ENCODE results near the gene BCL2L1.

DNA sequence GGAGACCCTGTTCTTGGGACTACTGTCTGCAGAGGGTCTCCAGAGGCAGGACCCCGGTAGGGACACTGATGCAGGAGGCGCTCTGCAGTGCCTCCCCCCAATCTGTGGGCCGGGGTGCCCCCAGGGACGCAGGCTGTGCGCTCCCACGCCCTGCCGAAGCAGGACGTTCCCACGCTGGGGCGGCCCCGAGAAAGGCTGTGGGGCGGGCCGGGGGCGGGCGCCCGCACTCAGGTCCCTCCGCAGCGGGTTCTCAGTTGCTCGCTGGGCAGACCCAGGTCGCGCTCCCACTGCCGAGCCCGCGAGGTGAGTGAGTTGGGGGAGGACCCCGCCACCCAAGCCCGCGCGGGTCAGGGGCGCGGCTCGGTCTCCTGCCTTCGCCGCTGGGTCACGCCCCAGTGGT, 85.0 kb downstream of the BCL2L1 start, which contains the start of gene COX4I2:
- TF ChIP-seq NANOG (IDR thresholded peaks at IDR 0.05; ENCODE audit: borderline replicate concordance): no peak
- TF ChIP-seq, protein P1, sequence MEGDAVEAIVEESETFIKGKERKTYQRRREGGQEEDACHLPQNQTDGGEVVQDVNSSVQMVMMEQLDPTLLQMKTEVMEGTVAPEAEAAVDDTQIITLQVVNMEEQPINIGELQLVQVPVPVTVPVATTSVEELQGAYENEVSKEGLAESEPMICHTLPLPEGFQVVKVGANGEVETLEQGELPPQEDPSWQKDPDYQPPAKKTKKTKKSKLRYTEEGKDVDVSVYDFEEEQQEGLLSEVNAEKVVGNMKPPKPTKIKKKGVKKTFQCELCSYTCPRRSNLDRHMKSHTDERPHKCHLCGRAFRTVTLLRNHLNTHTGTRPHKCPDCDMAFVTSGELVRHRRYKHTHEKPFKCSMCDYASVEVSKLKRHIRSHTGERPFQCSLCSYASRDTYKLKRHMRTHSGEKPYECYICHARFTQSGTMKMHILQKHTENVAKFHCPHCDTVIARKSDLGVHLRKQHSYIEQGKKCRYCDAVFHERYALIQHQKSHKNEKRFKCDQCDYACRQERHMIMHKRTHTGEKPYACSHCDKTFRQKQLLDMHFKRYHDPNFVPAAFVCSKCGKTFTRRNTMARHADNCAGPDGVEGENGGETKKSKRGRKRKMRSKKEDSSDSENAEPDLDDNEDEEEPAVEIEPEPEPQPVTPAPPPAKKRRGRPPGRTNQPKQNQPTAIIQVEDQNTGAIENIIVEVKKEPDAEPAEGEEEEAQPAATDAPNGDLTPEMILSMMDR (conservative IDR thresholded peaks at IDR 0.05; ENCODE audit: low read depth in 2 of 2): no peak
- TF ChIP-seq, protein P2, sequence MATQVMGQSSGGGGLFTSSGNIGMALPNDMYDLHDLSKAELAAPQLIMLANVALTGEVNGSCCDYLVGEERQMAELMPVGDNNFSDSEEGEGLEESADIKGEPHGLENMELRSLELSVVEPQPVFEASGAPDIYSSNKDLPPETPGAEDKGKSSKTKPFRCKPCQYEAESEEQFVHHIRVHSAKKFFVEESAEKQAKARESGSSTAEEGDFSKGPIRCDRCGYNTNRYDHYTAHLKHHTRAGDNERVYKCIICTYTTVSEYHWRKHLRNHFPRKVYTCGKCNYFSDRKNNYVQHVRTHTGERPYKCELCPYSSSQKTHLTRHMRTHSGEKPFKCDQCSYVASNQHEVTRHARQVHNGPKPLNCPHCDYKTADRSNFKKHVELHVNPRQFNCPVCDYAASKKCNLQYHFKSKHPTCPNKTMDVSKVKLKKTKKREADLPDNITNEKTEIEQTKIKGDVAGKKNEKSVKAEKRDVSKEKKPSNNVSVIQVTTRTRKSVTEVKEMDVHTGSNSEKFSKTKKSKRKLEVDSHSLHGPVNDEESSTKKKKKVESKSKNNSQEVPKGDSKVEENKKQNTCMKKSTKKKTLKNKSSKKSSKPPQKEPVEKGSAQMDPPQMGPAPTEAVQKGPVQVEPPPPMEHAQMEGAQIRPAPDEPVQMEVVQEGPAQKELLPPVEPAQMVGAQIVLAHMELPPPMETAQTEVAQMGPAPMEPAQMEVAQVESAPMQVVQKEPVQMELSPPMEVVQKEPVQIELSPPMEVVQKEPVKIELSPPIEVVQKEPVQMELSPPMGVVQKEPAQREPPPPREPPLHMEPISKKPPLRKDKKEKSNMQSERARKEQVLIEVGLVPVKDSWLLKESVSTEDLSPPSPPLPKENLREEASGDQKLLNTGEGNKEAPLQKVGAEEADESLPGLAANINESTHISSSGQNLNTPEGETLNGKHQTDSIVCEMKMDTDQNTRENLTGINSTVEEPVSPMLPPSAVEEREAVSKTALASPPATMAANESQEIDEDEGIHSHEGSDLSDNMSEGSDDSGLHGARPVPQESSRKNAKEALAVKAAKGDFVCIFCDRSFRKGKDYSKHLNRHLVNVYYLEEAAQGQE (IDR thresholded peaks at IDR 0.05; ENCODE audit: unreplicated experiment): no peak
- no peak for TF ChIP-seq POLR2AphosphoS5 (IDR thresholded peaks at IDR 0.05; ENCODE audit: low read depth)
- TF ChIP-seq EZH2 (IDR thresholded peaks at IDR 0.05; ENCODE audit: low read depth, unreplicated experiment): no peak

Measured in GM23338 (cell line).